Heart right ventricle (tissue), 16 donors: ENCODE results near the gene ADORA1. TPM values are rescaled to one million over a fixed set of nuclear protein-coding genes. Genes with fewer than 3 reads are reported as not detected.

ENCODE experiments used
- ATAC-seq, 8 donors: fragments of 200-7000 bp; cut with Tn5 transposase; one replicate each; pipeline ENCODE4 v1.9.1; 2020; ENCODE audit warnings: mild to moderate bottlenecking in 8 of 8, moderate library complexity in 8 of 8, moderate number of reproducible peaks in 1 of 8
- DNase-seq, 2 donors: peaks; one replicate each; pipeline ENCODE4 v3.0.0-alpha.2; 2020
- H3K27ac ChIP-seq, 10 donors: fragments of 200-600 bp; sonication (generic) in 2 of 10; one replicate each; pipeline versions ENCODE4 v1.5.0 to v1.8.0; 2020 to 2022; ENCODE audit warnings: mild to moderate bottlenecking in 3 of 10
- H3K27me3 ChIP-seq, 7 donors: fragments of 200-600 bp; one replicate each; pipeline ENCODE4 v1.8.0; 2021 to 2022; ENCODE audit warnings: mild to moderate bottlenecking in 2 of 7
- H3K36me3 ChIP-seq, 9 donors: fragments of 200-600 bp; sonication (generic) in 1 of 9; one replicate each; pipeline versions ENCODE4 v1.5.0 to v1.8.0; 2020 to 2022; ENCODE audit warnings: mild to moderate bottlenecking in 2 of 9
- H3K4me1 ChIP-seq, 9 donors: fragments of 200-600 bp; sonication (generic) in 1 of 9; one replicate each; pipeline versions ENCODE4 v1.5.0 to v1.8.0; 2020 to 2022; ENCODE audit warnings: mild to moderate bottlenecking in 4 of 9
- H3K4me3 ChIP-seq, 10 donors: fragments of 200-600 bp; sonication (generic) in 2 of 10; one replicate each; pipeline versions ENCODE4 v1.5.0 to v1.8.0; 2020 to 2022; ENCODE audit warnings: mild to moderate bottlenecking in 7 of 10, moderate library complexity in 2 of 10
- H3K9me3 ChIP-seq, 11 donors: fragments of 200-600 bp in 10 of 11; sonication (generic) in 2 of 11; one replicate each; pipeline versions ENCODE4 v1.5.0 to v1.8.0; 2013 to 2022; ENCODE audit warnings: mild to moderate bottlenecking in 2 of 11, control low read depth in 1 of 11, moderate library complexity in 1 of 11
- CTCF ChIP-seq, 9 donors: fragments of 200-600 bp; sonication (generic) in 2 of 9; IDR thresholded peaks; one replicate each; pipeline versions ENCODE4 v1.5.0 to v1.8.0; 2021 to 2022; ENCODE audit warnings: antibody characterized with exemption in 9 of 9, mild to moderate bottlenecking in 5 of 9, moderate library complexity in 1 of 9
- WGBS, 2 donors: extraction: QIAGEN DNeasy Blood & Tissue Kit; methylation state at CpG; one replicate each; pipeline ENCODE4 v1.1.7; 2013; ENCODE audit warnings: inconsistent platforms in 1 of 2; 5-methylcytosine and 5-hydroxymethylcytosine counted together
- intact Hi-C, 10 donors: fragments of 100-400 bp; cut with DNase I; formaldehyde crosslinking; loops; one replicate each; pipeline versions ENCODE4 v1.11.1 to v1.14.2; 2022
- polyA plus RNA-seq, 2 donors: library from polyadenylated mRNA; stranded (reverse); fragments of 200-250 nt; gene quantifications; one replicate each; pipeline ENCODE4 v1.2.3, GENCODE V29; 2013
- total RNA-seq, 10 donors: library from RNA; stranded (reverse); fragmentation: NEBNext Ultra II Directional in 3 of 10; extraction: Animal tissue kit (Norgen Biotek cat#: 25700) in 3 of 10; gene quantifications; one replicate each; pipeline versions ENCODE4 v1.2.1 to v1.2.4, GENCODE V29; 2021 to 2023
- donor health status: Arrhythmogenic right ventricular cardiomyopathy.
- donor health status: ischemic (EF 13 %, LVEDD 7.1; RV severe dilation, severe dysfunction).
- donor health status: healthy with polysubstance abuse.
- donor health status: DM: no; HTN: yes; CAD: no.
- donor health status: DM: no; HTN: no; CAD: no.
- donor health status: ischemic (EF 25% LVEDD 6.9; RV normal size, moderate dysfunction).
- donor health status: ischemic (EF 25% LVEDD 5.7; RV mildly dilated, moderate dysfunction).
- donor health status: healthy.
- donor health status: DM: yes; HTN: yes; CAD: no.
- donor health status: Ischemic cardiomyopathy.
- donor health status: ischemic (EF 35%, LVEDD 5.7; RV mildly dilated, moderate dysfunction).
- donor health status: nonischemic (EF 11% LVEDD 7.7; RV severe dilation, severe dysfunction).
- donor health status: DM: yes; HTN: yes; CAD: no.
- donor health status: PGD.
- donor health status: ischemic (EF 29% LVEDD 5.4; RV normal size, mild dysfunction).
- donor health status: nonischemic (EF 23%, LVEDD 6.1; RV moderate dilation, normal function).

ADORA1 gene
- total and polyA plus RNA-seq, 12 donors, result 1.8 to 12.2 (median 8.9) TPM

GRCh38 chr1:203099805-203100515 is 27.6 kb upstream of the ADORA1 start:
- Histone ChIP-seq H3K9me3 (peaks cover 0 to 17% (median 9%) of the 10 kb centered on the region in 11 donors), H3K27ac (no peak overlapping the region), H3K4me3 (no peak overlapping the region), H3K27me3 (no peaks in the 10 kb centered on the region), H3K4me1 (peaks cover 0 to 4% (median 0%) of the 10 kb centered on the region in 9 donors), H3K36me3 (no peaks in the 10 kb centered on the region)
- WGBS, 2 donors, result 88 to 94% methylated on average over 7 of the region's 7 CpGs
- DNase-seq (no peak), ATAC-seq (no peak)
- TF ChIP-seq CTCF (IDR thresholded peaks at IDR 0.05), result no peak
- intact Hi-C loops, result no loop called here

GRCh38 chr1:203100516-203100869 is 27.0 kb upstream of the ADORA1 start:
- ATAC-seq, result no peak
- H3K27ac ChIP-seq, result no peak overlapping the region
- H3K9me3 ChIP-seq, result peaks cover 0 to 17% (median 4%) of the 10 kb centered on the region in 11 donors
- intact Hi-C loops, result no loop called here
- H3K4me3 ChIP-seq, result no peak overlapping the region
- H3K4me1 ChIP-seq, result peaks cover 0 to 4% (median 0%) of the 10 kb centered on the region in 9 donors
- TF ChIP-seq CTCF (IDR thresholded peaks at IDR 0.05), result no peak
- DNase-seq, result no peak
- H3K27me3 ChIP-seq, result no peaks in the 10 kb centered on the region
- H3K36me3 ChIP-seq, result no peaks in the 10 kb centered on the region

DNA sequence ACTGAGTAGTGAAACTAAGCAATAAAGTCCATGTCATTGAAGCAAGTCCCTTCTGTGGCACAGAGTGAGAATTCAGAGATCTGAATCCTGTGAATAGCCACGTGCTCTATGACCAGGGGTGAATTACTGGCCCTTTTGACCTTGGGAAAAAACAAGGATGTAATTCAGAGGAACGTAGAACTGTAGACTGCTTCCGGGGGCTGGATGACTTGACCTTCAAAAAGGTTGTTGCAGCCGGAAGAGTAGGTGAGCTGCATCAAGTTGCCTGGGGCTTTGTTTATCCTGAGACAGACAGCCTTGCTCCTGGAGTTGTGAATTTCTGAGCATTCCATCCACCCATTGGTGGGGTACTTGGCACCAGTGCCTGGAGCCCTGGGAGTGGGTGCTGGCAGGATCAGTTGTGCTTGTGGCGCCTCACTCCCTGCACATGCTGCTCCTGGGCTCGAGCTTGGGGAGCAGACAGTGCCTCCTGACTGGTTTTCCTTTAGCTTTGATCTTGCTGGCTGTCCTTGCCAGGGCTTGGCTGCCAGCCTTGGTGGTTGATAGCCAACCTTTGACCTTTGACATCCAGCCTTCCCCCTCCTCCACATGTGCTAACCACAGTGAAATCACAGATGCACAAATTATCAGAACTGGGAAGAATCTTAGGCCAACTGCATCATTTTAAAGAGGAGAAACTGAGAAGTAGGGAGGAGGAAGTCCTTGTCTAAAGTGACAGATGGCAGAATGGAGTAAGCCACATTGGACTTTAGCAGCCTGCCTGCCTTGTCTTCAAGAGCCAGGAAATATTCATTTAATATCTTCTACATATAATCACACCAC is 25.5 kb upstream of the ADORA1 start:
- intact Hi-C loops, result no loop called here
- H3K27ac ChIP-seq, result no peak overlapping the region
- 82 to 87% methylated on average over 6 of the region's 6 CpGs for WGBS, 2 donors
- no peak for ATAC-seq
- DNase-seq, result no peak
- H3K9me3 ChIP-seq, result peaks cover 0 to 12% (median 0%) of the 10 kb centered on the region in 11 donors
- no peak overlapping the region for H3K4me3 ChIP-seq
- no peaks in the 10 kb centered on the region for H3K36me3 ChIP-seq
- no peak for TF ChIP-seq CTCF (IDR thresholded peaks at IDR 0.05)
- peaks cover 0 to 12% (median 0%) of the 10 kb centered on the region in 7 donors for H3K27me3 ChIP-seq
- peaks cover 0 to 4% (median 0%) of the 10 kb centered on the region in 9 donors for H3K4me1 ChIP-seq

GRCh38 chr1:203103216-203103615 is 24.3 kb upstream of the ADORA1 start:
- H3K9me3 ChIP-seq, result peaks cover 0 to 12% (median 0%) of the 10 kb centered on the region in 11 donors
- no peak for DNase-seq
- no peak overlapping the region for H3K27ac ChIP-seq
- no peaks in the 10 kb centered on the region for H3K36me3 ChIP-seq
- no peak overlapping the region for H3K4me3 ChIP-seq
- intact Hi-C loops, result no loop called here
- H3K27me3 ChIP-seq, result peaks cover 0 to 24% (median 7%) of the 10 kb centered on the region in 7 donors
- ATAC-seq, result no peak
- H3K4me1 ChIP-seq, result peaks cover 0 to 4% (median 0%) of the 10 kb centered on the region in 9 donors
- TF ChIP-seq CTCF (IDR thresholded peaks at IDR 0.05), result no peak
- 42 to 50% methylated on average over 4 of the region's 4 CpGs for WGBS, 2 donors
